ENCODE measurements around the gene CASKIN1. TPM values are rescaled to one million over a fixed set of nuclear protein-coding genes. Genes with fewer than 3 reads are reported as not detected.

The CASKIN1 gene
- total RNA-seq, 1 experiment from 2014 or later, result 5.9 TPM

- DNase-seq (ENCODE audit: low read depth, low spot score) (no peak), ATAC-seq (no peak)
- Histone ChIP-seq H3K4me2 (ENCODE audit: low read length) (no peak overlapping the region), H3K36me3 (ENCODE audit: control insufficient read depth in 1 of 2, insufficient read depth in 2 of 2, low read length in 2 of 2) (peaks cover 4 to 33% of the 10 kb centered on the region in 2 experiments; a peak in 3 of 4 replicates), H4K20me1 (ENCODE audit: insufficient read depth) (peaks cover 9% of the 10 kb centered on the region; the same call in 1 of the 2 replicates), H3K4me1 (ENCODE audit: control insufficient read depth in 1 of 2, insufficient read depth in 2 of 2, low read length in 2 of 2) (peaks cover 20 to 43% of the 10 kb centered on the region in 2 experiments), H3K79me2 (ENCODE audit: insufficient read depth, low read length) (peaks cover 52% of the 10 kb centered on the region), H3K4me3 (replicated peaks in 1 of 2; ENCODE audit: low read depth in 1 of 2, low read length in 2 of 2) (no peak overlapping the region), H3K9me3 (ENCODE audit: control insufficient read depth in 1 of 2, insufficient read depth in 1 of 2, low read depth in 1 of 2, low read length in 2 of 2) (no peaks in the 10 kb centered on the region), H3K27me3 (ENCODE audit: insufficient read depth, low read length) (no peaks in the 10 kb centered on the region), H2AFZ (ENCODE audit: low read depth, low read length, poor library complexity, severe bottlenecking) (no peak overlapping the region), H3K9me2 (ENCODE audit: insufficient read depth) (no peaks in the 10 kb centered on the region), H3K27ac (ENCODE audit: low read depth, low read length) (no peak overlapping the region), H3K9ac (ENCODE audit: low read length) (no peak overlapping the region)
- BruUV-seq (replicated peaks), result no TSS peak
- intact Hi-C loops (cut with micrococcal nuclease), result no loop called here
- ChIA-PET RAD21 (ENCODE audit: low non-redundant PET in 1 of 2, low total read pairs in 2 of 2, uncharacterized antibody in 2 of 2, unreplicated experiment in 2 of 2) (no interaction called here), CTCF (no interaction called here), POLR2A (no interaction called here)
- no peak for TF ChIP-seq ZNF274 (IDR thresholded peaks at IDR 0.05; ENCODE audit: low read depth, low read length)
Measured at GRCh38 chr16:2209258-2210008, 13.0 kb upstream of the CASKIN1 start.

GRCh38 chr16:2208772-2209171, 12.4 kb upstream of the CASKIN1 start:
- peaks cover 9% of the 10 kb centered on the region; the same call in 1 of the 2 replicates for H4K20me1 ChIP-seq (ENCODE audit: insufficient read depth)
- no TSS peak for BruUV-seq (replicated peaks)
- H3K9ac ChIP-seq (ENCODE audit: low read length), result no peak overlapping the region
- TF ChIP-seq CEBPB (IDR thresholded peaks at IDR 0.05; ENCODE audit: low read depth) (no peak), ELF1 (IDR thresholded peaks at IDR 0.05; ENCODE audit: borderline replicate concordance, low read depth) (no peak), ZBTB33 (IDR thresholded peaks at IDR 0.05; ENCODE audit: extremely low read depth, insufficient replicate concordance, low read length) (no peak), CBX3 (IDR thresholded peaks at IDR 0.05; ENCODE audit: low read depth) (no peak), YY1 (IDR thresholded peaks at IDR 0.05; ENCODE audit: extremely low read depth, insufficient replicate concordance, low read depth, low read length) (no peak), RAD21 (IDR thresholded peaks at IDR 0.05; ENCODE audit: low read depth) (no peak)
- no peak overlapping the region for H3K27ac ChIP-seq (ENCODE audit: low read depth, low read length)
- DNase-seq (ENCODE audit: low read depth, low spot score) (no peak), ATAC-seq (no peak)
- H3K9me3 ChIP-seq (ENCODE audit: control insufficient read depth in 1 of 2, insufficient read depth in 1 of 2, low read depth in 1 of 2, low read length in 2 of 2), result no peaks in the 10 kb centered on the region
- no peaks in the 10 kb centered on the region for H3K27me3 ChIP-seq (ENCODE audit: insufficient read depth, low read length)
- H3K4me2 ChIP-seq (ENCODE audit: low read length), result no peak overlapping the region
- no peak overlapping the region for H2AFZ ChIP-seq (ENCODE audit: low read depth, low read length, poor library complexity, severe bottlenecking)
- peaks cover 46% of the 10 kb centered on the region for H3K79me2 ChIP-seq (ENCODE audit: insufficient read depth, low read length)
- H3K4me3 ChIP-seq (replicated peaks in 1 of 2; ENCODE audit: low read depth in 1 of 2, low read length in 2 of 2), result no peak overlapping the region
- peaks cover 4 to 33% of the 10 kb centered on the region in 2 experiments; a peak in 3 of 4 replicates for H3K36me3 ChIP-seq (ENCODE audit: control insufficient read depth in 1 of 2, insufficient read depth in 2 of 2, low read length in 2 of 2)
- H3K4me1 ChIP-seq (ENCODE audit: control insufficient read depth in 1 of 2, insufficient read depth in 2 of 2, low read length in 2 of 2), result peaks cover 21 to 45% of the 10 kb centered on the region in 2 experiments
- RAD21 ChIA-PET (ENCODE audit: low non-redundant PET in 1 of 2, low total read pairs in 2 of 2, uncharacterized antibody in 2 of 2, unreplicated experiment in 2 of 2), result no interaction called here
- POLR2A ChIA-PET, result no interaction called here
- no peaks in the 10 kb centered on the region for H3K9me2 ChIP-seq (ENCODE audit: insufficient read depth)
- CTCF ChIA-PET, result no interaction called here
- intact Hi-C loops (cut with micrococcal nuclease), result no loop called here
